ENCODE data around the gene ZNF296. TPM values are rescaled to one million over a fixed set of nuclear protein-coding genes. Genes with fewer than 3 reads are reported as not detected.
A peak's percentile ranks its signal among the peaks of the same experiment; 100 is the strongest.

Gene ZNF296
- total and polyA plus RNA-seq, 2 experiments from 2014 or later: 13.4 to 16.5 TPM

DNA sequence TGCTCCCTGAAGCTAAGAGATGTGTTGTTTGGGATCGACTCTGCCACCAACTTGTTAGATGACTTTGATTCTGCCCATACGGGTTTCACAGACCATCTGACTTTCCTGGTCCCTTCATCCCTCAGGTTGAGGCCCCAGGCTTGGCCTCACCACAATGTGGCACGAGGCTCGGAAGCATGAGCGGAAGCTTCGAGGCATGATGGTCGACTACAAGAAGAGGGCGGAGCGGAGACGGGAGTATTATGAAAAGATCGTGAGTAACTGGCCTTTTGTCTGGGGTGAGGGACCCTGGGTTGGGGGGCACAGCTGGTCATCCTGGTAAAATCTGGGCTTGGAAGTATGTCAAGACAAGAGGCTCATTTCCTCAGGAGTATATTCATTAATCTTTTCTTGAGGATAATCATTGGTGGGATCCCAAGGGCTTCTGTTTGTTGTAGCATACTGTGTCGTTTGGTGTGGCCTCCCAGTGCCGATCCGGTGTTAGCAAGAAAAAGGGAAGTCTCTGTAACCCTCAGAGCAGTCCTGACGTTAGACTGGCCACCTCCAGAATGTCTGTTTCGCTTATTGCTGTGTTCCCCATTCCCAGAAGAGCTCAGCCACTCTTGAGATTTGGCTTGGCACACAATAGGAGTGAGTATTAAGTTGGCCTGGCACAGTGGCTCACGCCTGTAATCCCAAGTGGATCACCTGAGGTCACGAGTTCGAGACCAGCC lies 36.1 kb downstream of the ZNF296 start:
- no peak overlapping the region for H3K27ac Mint-ChIP-seq
- Histone ChIP-seq H3K4me1 (ENCODE audit: insufficient read depth) (peaks cover 6% of the 10 kb centered on the region), H3K27ac (ENCODE audit: low read depth) (no peak overlapping the region), H2AFZ (no peak overlapping the region), H3K4me3 (peak overlapping the region; percentile 100), H3F3A (replicated peaks; ENCODE audit: low read depth) (peaks cover 20% of the 10 kb centered on the region), H3K9me2 (ENCODE audit: insufficient read depth) (no peaks in the 10 kb centered on the region), H3K36me3 (ENCODE audit: insufficient read depth) (peaks cover 20% of the 10 kb centered on the region; the same call in 1 of the 2 replicates), H3K4me2 (peak overlapping the region; percentile 93), H3K79me2 (replicated peaks; ENCODE audit: insufficient read depth) (peaks cover 53% of the 10 kb centered on the region), H3K27me3 (ENCODE audit: insufficient read depth) (no peaks in the 10 kb centered on the region), H4K20me1 (replicated peaks; ENCODE audit: insufficient read depth) (peaks cover 29% of the 10 kb centered on the region)
- DNase-seq (ENCODE audit: low spot score) (no peak), ATAC-seq (no peak)
- H3K4me1 Mint-ChIP-seq: peaks cover 10% of the 10 kb centered on the region
- H3K4me3 Mint-ChIP-seq: peak overlapping the region; percentile 92
- H3K36me3 Mint-ChIP-seq (ENCODE audit: low read depth): peaks cover 50% of the 10 kb centered on the region
- H3K9me3 Mint-ChIP-seq: no peaks in the 10 kb centered on the region
- no peak for TF ChIP-seq CREB1 (CRISPR knock-in tag; IDR thresholded peaks at IDR 0.05; ENCODE audit: low read depth)
- TF ChIP-seq, protein P1, sequence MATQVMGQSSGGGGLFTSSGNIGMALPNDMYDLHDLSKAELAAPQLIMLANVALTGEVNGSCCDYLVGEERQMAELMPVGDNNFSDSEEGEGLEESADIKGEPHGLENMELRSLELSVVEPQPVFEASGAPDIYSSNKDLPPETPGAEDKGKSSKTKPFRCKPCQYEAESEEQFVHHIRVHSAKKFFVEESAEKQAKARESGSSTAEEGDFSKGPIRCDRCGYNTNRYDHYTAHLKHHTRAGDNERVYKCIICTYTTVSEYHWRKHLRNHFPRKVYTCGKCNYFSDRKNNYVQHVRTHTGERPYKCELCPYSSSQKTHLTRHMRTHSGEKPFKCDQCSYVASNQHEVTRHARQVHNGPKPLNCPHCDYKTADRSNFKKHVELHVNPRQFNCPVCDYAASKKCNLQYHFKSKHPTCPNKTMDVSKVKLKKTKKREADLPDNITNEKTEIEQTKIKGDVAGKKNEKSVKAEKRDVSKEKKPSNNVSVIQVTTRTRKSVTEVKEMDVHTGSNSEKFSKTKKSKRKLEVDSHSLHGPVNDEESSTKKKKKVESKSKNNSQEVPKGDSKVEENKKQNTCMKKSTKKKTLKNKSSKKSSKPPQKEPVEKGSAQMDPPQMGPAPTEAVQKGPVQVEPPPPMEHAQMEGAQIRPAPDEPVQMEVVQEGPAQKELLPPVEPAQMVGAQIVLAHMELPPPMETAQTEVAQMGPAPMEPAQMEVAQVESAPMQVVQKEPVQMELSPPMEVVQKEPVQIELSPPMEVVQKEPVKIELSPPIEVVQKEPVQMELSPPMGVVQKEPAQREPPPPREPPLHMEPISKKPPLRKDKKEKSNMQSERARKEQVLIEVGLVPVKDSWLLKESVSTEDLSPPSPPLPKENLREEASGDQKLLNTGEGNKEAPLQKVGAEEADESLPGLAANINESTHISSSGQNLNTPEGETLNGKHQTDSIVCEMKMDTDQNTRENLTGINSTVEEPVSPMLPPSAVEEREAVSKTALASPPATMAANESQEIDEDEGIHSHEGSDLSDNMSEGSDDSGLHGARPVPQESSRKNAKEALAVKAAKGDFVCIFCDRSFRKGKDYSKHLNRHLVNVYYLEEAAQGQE (IDR thresholded peaks at IDR 0.05; ENCODE audit: unreplicated experiment): no peak
- peaks cover 9% of the 10 kb centered on the region for H3K27me3 Mint-ChIP-seq (ENCODE audit: insufficient read depth, low read depth, poor library complexity)

GRCh38 chr19:45038931-45039893 lies 37.1 kb downstream of the ZNF296 start, which contains the start of gene CLASRP:
TSS of gene CLASRP (plus strand) at chr19:45039045. CDS start at chr19:45040213, 1,168 bp downstream.
- Histone ChIP-seq H3K4me3 (peak within 1 kb of the TSS; percentile 100), H2AFZ (0 out of 2 replicates have a peak within 1 kb of the TSS, but pooled peaks have one; percentile 81), H3K36me3 (ENCODE audit: insufficient read depth) (peaks cover 20% of the 10 kb centered on the region; the same call in 1 of the 2 replicates), H3K4me2 (peak within 1 kb of the TSS; percentile 93), H3K4me1 (ENCODE audit: insufficient read depth) (peaks cover 6% of the 10 kb centered on the region), H3K27ac (ENCODE audit: low read depth) (peak within 1 kb of the TSS; percentile 81), H3K9me2 (ENCODE audit: insufficient read depth) (no peaks in the 10 kb centered on the region), H3F3A (replicated peaks; ENCODE audit: low read depth) (peaks cover 16% of the 10 kb centered on the region), H3K27me3 (ENCODE audit: insufficient read depth) (no peaks in the 10 kb centered on the region), H4K20me1 (replicated peaks; ENCODE audit: insufficient read depth) (peaks cover 29% of the 10 kb centered on the region), H3K79me2 (replicated peaks; ENCODE audit: insufficient read depth) (peaks cover 43% of the 10 kb centered on the region)
- DNase-seq (ENCODE audit: low spot score): peak; percentile 96
- Mint-ChIP-seq H3K36me3 (ENCODE audit: low read depth) (peaks cover 41% of the 10 kb centered on the region), H3K9me3 (no peaks in the 10 kb centered on the region), H3K27ac (peak within 1 kb of the TSS; percentile 83), H3K27me3 (ENCODE audit: insufficient read depth, low read depth, poor library complexity) (peaks cover 9% of the 10 kb centered on the region), H3K4me3 (peak within 1 kb of the TSS; percentile 92), H3K4me1 (peaks cover 10% of the 10 kb centered on the region)
- peak; percentile 98 for ATAC-seq
- TF ChIP-seq EZH2 (IDR thresholded peaks at IDR 0.05; ENCODE audit: low read depth, unreplicated experiment): no peak
- TF ChIP-seq, protein P1 (IDR thresholded peaks at IDR 0.05; ENCODE audit: unreplicated experiment): no peak
- TF ChIP-seq JUNB (IDR thresholded peaks at IDR 0.05; ENCODE audit: unreplicated experiment): no peak
- TF ChIP-seq EZH2phosphoT487 (IDR thresholded peaks at IDR 0.05; ENCODE audit: unreplicated experiment): no peak
- no peak for TF ChIP-seq ZNF114 (CRISPR knock-in tag; IDR thresholded peaks at IDR 0.05)

All from GM23338 (cell line).